CD4-positive, alpha-beta T cell treated with Interferon gamma for 1 hour (primary cell): Measurements from ENCODE around the gene COPS4.
"Not testable (repeated sequence)": the region's sequence is repeated elsewhere in the genome, so short reads cannot be mapped to it uniquely, and the experiment has no call there.

Experiments
- DNase-seq: peaks from one replicate; pipeline ENCODE4 v3.0.0-alpha.2; 2020

COPS4 gene

DNA sequence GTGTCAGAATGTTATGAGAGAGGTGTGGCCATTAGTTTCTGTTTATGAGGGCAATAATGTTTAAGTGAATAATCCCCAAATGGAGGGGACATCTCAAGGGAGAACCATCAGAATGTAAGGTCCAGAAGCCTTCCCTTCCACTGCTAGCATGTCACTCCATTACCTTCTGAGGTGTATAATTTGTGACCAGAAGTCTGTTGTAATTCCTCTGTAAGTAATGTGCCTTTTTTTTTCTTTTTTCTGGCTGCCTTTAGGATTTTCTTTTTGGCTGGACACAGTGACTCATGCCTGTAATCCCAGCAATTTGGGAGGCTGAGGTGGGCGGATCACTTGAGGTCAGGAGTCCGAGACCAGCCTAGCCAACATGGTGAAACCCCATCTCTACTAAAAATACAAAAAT is 10.8 kb upstream of the COPS4 start:
- no peak for DNase-seq

- DNase-seq = no peak
These were observed 9.4 kb upstream of the COPS4 start for GRCh38 chr4:83025563-83025962.

DNA sequence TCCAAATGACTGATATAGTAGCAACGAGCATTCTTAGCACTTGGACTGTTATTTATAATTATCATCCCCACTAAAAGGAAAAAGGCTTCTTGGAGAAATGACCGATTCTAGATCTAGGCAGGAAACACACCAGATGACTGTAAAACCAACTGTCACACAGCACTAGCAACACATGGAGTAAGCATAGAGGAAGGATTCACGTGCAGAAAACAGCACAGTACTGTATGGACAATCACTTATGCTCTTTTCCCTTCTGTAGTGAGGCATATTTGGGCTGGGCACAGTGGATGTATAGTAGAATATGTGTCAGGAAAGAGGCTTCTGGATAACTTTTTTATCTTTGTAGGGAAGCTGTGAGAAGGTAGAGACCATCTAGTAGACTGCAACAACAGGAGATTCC is 6.0 kb upstream of the COPS4 start:
- DNase-seq = no peak

DNA sequence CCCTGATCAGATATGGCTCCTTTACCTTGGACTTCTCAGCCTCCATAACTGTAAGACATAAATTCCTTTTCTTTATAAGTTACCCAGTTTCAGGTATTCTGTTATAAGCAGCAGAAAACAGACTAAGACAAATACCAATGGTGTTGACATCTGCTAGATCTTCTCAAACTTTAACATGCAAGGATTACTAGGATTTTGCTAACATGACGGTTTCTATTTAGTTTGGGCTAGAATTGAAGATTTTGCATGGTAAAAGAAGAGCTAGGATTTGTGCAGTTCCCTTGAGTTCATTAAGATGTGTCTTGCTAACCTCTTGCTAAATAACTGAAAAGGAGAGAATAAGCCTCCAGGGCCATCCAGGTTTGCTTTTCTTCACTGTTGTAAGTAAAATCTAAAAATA is 5.3 kb upstream of the COPS4 start:
- no peak for DNase-seq

- no peak for DNase-seq
These were observed 2.1 kb downstream of the COPS4 start for GRCh38 chr4:83036991-83037665.

- DNase-seq = no peak
These were observed 5.3 kb downstream of the COPS4 start for GRCh38 chr4:83040269-83040668.

DNA sequence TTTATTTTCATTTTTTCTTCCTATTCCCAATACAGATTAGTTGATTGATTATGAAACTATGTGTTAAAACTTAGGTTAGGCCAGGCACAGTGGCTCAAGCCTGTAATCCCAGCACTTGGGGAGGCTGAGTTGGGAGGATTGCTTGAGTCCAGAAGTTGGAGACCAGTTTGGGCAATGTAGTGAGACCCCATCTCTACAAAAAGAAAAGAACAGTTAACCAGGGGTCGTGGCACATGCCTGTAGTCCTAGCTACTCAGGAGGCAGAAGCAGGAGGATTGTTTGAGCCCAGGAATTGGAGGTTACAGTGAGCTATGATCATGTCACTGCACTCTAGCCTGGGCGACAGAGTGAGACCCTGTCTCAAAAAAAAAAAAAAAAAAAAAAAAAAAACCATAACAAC is 8.2 kb downstream of the COPS4 start:
- not testable (repeated sequence) for DNase-seq

- no peak for DNase-seq
These were observed 8.9 kb downstream of the COPS4 start for GRCh38 chr4:83043801-83044407.

GRCh38 chr4:83046693-83047473 is 11.9 kb downstream of the COPS4 start:
- DNase-seq = no peak

DNA sequence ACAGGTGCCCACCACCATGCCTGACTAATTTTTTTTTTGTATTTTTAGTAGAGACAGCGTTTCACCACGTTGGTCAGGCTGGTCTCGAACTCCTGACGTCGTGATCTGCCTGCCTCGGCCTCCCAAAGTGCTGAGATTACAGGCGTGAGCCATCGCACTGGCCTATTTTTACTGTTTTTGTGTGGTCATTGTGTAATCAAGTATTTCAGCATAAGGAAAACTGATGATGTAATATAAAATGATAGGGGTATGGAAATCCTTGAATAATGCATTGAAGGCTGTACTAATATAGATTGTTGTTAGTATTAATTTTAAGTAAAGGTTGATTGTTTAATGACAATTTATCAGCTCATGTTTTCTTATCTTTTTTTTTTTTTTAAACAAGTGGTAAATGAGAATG is 13.8 kb downstream of the COPS4 start:
- DNase-seq = not testable (repeated sequence)

- no peak for DNase-seq
These were observed 19.9 kb downstream of the COPS4 start for GRCh38 chr4:83054928-83055327.

DNA sequence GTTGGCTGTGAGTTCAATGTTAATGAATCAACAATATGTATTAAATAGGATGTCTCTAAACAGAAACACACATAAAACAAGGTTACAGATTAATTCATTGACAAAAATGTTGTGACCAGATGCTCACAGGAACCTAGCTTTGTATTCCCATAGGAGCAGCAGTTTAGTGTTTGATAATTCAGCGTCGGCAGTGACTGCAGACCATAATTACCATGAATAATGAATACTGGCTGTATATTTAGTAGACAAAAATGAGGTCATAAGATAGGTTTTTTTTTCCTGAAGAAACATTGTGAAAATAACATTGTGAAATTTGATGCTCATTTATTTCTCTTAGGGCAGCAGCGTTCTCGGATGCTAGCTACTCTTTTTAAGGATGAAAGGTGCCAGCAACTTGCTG is 27.8 kb downstream of the COPS4 start:
- DNase-seq = no peak

DNA sequence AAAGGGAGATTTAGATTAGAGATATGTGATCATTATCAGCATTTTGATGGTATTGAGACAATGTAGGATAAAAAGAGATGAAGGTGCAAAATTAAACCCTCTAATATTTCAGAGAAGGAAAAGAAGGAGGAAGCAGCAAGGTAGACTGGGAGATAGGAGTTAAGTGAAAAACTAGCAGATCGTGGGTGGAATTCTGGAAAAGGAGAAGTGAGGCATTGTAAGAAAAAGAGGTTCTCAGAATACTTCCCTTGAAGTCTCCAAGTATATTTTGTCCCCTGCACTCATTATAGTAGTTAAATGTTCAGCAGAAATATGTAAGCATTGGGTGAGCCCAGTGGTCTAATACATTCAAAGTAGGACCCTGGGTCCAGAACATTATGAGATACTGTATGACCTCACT is 30.3 kb downstream of the COPS4 start:
- no peak for DNase-seq

DNA sequence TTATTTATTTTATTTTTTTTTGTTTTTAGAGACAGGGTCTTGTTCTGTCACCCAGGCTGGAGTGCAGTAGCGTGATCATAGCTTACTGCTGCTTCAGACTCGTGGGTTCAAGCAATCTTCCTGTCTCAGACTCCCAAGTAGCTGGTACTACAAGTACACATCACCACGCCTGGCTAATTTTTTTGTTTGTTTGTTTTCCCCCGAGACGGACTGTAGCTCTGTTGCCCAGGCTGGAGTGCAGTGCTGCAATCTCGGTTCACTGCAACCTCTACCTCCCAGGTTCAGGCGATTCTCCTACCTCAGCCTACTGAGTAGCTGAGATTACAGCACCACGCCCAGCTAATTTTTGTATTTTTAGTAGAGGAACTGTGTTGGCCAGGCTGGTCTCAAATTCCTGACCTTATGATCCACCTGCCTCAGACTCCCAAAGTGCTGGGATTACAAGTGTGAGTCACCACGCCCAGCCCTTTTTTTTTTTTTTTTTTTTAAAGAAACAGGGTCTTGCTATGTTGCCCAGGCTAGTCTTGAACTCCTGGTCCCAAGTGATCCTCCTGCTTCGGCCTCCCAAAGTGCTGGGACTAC is 32.2 kb downstream of the COPS4 start:
- DNase-seq = no peak

DNA sequence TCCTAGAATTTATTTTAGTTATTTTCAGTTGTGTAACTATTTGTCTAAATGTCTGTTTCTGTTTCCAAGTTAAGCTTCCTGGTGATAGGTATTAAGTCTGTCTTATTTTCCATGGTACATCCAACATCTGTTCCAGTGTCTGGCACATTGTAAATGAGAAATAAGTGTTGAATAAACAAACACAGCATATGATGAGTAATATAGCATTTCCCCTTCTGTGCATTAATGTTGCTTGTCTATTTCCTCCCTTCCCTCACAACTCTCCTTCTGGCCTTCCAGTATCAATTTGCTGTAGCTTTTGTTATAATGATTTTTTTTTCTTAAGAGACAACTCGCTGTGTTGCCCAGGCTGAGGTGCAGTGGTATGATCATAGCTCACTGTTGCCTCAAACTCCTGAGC is 36.1 kb downstream of the COPS4 start:
- DNase-seq = no peak

DNA sequence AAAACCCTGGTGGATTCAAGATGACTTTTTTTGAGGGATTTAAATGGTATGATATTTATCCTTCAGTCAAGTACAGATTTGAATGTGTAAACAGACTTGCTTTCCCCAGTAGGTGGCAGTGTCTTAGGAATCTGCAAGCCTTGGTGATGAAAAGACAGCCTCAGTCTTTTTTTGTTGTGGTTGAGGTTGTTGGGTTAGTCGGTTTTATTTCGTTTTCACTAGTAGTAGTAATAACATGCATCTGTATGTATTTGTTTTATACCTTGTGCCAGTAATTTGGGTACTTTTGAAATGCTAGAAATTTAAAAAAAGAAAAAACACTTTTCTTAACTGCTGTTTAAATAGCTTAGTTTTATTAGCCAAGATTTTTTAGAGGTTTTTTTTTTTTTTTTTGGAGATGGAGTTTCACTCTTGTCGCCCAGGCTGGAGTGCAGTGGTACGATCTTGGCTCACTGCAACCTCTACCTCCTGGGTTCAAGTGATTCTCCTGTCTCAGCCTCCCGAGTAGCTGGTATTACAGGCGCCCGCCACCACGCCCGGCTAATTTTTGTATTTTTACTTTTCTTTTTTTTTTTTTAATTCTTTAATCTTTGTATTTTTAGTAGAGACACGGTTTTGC is 39.2 kb downstream of the COPS4 start:
- peak; percentile 57 for DNase-seq

DNA sequence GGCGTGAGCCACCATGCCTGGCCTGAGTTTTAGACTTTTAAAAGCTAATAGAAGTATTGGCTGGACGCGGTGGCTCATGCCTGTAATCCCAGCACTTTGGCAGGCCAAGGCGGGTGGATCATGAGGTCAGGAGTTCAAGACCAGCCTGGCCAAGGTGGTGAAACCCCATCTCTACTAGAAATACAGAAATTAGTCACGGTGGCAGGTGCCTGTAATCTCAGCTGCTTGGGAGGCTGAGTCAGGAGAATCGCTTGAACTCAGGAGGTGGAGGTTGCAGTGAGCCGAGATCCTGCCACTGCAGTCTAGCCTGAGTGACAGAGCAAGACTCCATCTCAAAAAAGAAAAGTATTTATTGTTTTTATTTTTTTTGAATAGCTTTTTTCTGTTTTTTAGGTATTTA is 39.8 kb downstream of the COPS4 start:
- not testable (repeated sequence) for DNase-seq

DNA sequence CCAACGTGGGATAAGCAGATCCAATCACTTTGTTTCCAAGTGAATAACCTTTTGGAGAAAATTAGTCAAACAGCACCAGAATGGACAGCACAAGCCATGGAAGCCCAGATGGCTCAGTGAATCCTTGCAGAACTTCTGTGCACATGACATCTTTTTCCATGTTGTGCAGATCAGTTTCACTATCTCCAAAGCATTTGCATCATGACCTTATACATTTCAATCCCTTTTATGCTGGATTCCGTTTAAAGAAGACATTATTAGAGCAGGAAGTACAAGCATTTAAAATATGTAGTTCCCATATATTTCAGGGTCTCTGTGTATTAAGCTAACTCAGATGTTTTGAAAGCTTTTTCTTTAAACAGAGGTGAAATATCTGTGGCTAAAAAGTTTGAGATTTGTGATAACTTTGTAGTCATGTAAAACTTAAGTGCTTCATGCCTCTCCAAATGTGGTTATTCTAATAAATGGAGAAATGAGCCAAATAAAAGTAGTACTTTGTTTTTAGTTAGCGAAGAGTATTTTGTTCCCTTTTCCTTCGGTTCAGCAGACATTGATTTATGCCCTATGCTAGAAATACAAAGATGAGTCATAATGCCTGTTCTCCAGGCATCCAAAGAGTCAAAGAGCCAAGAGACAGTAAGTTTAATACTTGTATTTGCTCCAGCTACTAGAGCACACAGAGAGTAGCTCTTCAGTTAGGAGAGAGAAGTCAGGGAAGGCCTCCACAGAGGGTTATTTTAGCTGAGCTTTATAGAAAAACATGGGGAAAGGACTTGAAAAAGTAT is 40.5 kb downstream of the COPS4 start:
- DNase-seq = no peak

DNA sequence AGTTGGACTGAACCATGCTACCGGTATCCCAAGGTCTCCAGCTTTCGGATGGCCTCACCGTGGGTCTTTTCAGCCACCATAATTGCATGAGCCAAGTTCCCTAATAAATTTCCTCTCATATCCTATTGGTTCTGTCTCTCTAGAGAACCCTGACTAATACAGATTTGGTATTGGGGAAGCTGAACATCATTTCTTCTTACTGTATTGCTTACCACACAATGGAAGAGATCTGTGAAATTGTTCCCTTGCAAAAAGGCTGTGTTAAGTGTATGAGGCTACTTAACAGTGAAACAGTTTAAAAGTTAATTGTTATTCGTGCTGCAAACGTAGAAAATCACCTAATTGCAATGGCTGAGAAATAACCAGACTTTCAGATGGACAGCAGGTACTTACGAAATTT is 45.6 kb downstream of the COPS4 start:
- no peak for DNase-seq

DNA sequence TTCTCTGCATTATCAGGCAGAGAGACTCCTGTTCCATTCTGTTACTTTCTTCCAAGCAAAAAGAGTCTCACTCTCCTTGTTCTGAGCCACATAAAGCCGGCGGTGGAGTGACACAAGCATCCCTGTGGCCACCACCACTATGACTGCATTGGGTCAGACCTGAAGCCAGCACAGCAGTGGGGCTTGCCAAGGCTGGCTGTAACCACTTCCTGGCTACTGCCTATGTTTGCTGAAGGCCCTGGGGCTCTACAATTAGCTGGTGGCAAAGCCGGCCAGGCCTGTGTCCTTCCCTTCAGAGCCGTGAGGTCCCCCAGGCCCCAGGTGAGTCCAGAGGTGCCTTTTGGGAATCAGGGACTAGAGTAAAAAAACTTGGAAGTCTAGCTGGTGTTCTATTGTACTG is 47.8 kb downstream of the COPS4 start:
- DNase-seq = peak; percentile 11

DNA sequence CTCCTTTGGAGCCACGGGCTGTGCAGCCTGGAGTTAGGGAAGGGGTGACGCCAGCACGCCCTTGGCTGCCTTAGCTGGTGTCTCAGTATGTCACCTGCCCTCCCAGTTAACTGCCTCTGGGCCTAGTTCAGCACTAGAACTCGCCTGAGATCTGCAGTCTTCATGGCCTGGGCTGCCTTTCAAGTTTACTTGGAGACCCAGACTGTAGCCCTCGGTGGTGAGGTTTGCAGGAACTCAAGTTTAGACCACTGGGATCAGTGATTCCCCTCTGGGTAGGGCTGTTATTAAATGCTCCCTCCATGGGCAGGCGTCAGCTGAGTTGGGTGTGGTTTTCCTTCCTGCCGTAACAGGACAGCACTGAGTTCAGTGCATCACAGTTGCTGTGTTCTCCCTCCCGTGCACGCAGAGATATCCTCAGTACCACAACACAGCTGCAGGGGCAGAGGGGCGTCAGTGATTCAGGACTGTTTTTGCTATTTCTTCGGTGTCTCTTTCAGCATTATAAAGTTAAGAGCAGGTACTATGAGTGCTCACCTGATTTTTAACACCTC is 49.0 kb downstream of the COPS4 start:
- peak; percentile 56 for DNase-seq

DNA sequence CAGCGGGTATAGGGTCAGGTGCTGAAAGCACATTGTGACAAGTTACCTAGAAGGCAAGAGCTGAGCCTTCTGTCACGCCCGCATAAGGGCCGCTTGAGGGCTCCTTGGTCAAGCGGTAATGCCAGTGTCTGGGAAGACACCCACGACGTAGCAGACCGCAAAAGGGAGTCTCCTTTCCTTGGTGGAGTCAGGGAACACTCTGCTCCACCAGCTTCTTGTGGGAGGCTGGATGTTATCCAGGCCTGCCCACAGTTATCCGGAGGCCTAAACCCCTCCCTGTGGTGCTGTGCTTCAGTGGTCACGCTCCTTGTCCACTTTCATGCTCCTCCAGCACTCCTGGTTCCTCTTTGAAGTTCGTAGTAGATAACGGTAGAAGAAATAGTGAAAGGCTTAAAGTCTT is 50.0 kb downstream of the COPS4 start:
- DNase-seq = not testable (repeated sequence)
